Esophagus squamous epithelium (tissue), 4 donors: ENCODE results near the gene ANKRD13A.

Source experiments
- POLR2A ChIP-seq, 4 donors: fragments of 450-650 bp; IDR thresholded peaks; one replicate each; pipeline ENCODE4 v1.6.1; 2017; ENCODE audit warnings: antibody characterized with exemption in 4 of 4, mild to moderate bottlenecking in 4 of 4, moderate library complexity in 3 of 4
- TF ChIP-seq, protein P1 (sequence below), 6 experiments: fragments of 450-650 bp in 4 of 6; fragments of 200-600 bp in 2 of 6; sonication (generic) in 2 of 6; IDR thresholded peaks; one replicate each; pipeline ENCODE4 v1.5.1; 2016 to 2019; ENCODE audit warnings: antibody characterized with exemption in 6 of 6, mild to moderate bottlenecking in 4 of 6, moderate library complexity in 4 of 6

- TF ChIP-seq POLR2A (IDR thresholded peaks at IDR 0.05), result no peak
- TF ChIP-seq, protein P1, sequence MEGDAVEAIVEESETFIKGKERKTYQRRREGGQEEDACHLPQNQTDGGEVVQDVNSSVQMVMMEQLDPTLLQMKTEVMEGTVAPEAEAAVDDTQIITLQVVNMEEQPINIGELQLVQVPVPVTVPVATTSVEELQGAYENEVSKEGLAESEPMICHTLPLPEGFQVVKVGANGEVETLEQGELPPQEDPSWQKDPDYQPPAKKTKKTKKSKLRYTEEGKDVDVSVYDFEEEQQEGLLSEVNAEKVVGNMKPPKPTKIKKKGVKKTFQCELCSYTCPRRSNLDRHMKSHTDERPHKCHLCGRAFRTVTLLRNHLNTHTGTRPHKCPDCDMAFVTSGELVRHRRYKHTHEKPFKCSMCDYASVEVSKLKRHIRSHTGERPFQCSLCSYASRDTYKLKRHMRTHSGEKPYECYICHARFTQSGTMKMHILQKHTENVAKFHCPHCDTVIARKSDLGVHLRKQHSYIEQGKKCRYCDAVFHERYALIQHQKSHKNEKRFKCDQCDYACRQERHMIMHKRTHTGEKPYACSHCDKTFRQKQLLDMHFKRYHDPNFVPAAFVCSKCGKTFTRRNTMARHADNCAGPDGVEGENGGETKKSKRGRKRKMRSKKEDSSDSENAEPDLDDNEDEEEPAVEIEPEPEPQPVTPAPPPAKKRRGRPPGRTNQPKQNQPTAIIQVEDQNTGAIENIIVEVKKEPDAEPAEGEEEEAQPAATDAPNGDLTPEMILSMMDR (IDR thresholded peaks at IDR 0.05), result no peak
These were observed 8.7 kb downstream of the ANKRD13A start for GRCh38 chr12:110007881-110008280.
